Iris pigment epithelial cell (primary cell): ENCODE measurements around the gene IGFL2.

Experiments
- DNase-seq: peaks from one replicate; pipeline ENCODE4 v3.0.0-alpha.2; 2011; ENCODE audit warnings: low read depth

The IGFL2 gene

GRCh38 chr19:46209051-46209450, 61.0 kb downstream of the IGFL2 start:
- DNase-seq, result no peak

- DNase-seq, result no peak
Observed at GRCh38 chr19:46209472-46209871, 61.4 kb downstream of the IGFL2 start.

- DNase-seq, result no peak
Observed at GRCh38 chr19:46210669-46211068, 62.6 kb downstream of the IGFL2 start.
